Esophagus squamous epithelium (tissue), 4 donors: ENCODE data around the gene ZNF44.

Experiments
- CTCF ChIP-seq, 6 experiments: fragments of 450-650 bp in 4 of 6; fragments of 200-600 bp in 2 of 6; sonication (generic) in 2 of 6; IDR thresholded peaks; one replicate each; pipeline ENCODE4 v1.5.1; 2016 to 2019; ENCODE audit warnings: antibody characterized with exemption in 6 of 6, mild to moderate bottlenecking in 4 of 6, moderate library complexity in 4 of 6
- POLR2A ChIP-seq, 4 donors: fragments of 450-650 bp; IDR thresholded peaks; one replicate each; pipeline ENCODE4 v1.6.1; 2017; ENCODE audit warnings: antibody characterized with exemption in 4 of 4, mild to moderate bottlenecking in 4 of 4, moderate library complexity in 3 of 4

DNA sequence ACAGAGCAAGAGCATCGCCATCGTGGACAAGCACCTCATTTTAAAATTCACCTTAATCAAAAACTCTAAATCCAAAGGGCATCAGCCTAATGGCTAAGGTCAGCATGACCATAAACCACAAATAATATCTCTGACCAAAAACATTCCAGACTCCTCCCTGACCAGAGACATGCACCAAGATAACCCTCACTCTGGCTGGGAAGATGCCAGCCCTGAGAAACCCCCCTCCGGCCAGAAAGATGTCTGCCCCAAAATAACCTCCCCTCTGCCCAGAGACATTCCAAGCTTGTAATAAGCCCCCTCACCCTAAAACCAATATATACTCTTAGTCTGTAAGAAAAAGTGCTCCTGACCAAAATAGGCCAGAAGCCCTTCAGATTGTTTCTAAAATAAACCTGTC, 61.7 kb downstream of the ZNF44 start:
- TF ChIP-seq CTCF (IDR thresholded peaks at IDR 0.05) (no peak), POLR2A (IDR thresholded peaks at IDR 0.05) (no peak)
